H1 (cell line): Measurements from ENCODE around the gene THBD. TPM values are rescaled to one million over a fixed set of nuclear protein-coding genes. Genes with fewer than 3 reads are reported as not detected.
A peak's percentile ranks its signal among the peaks of the same experiment; 100 is the strongest.

Experiments
- CTCF ChIA-PET: fragments of 300-600 bp; sonication (Branson Sonifier 250); formaldehyde crosslinking; loops from one replicate; lab custom pipeline; 2021; ENCODE audit not compliant: partially characterized antibody; lab: Charles Lee
- POLR2A ChIA-PET: fragments of 300-600 bp; sonication (Branson Sonifier 250); formaldehyde crosslinking; loops from one replicate; lab custom pipeline; 2021; ENCODE audit warnings: inconsistent platforms; ENCODE audit not compliant: partially characterized antibody; lab: Charles Lee
- DNase-seq, 2 experiments: peaks; one replicate each; pipeline versions ENCODE4 v3.0.0 to v3.0.0-alpha.2; 2010 to 2022; ENCODE audit warnings: low spot score in 2 of 2, low read depth in 1 of 2, mixed read lengths in 1 of 2
- FAIRE-seq: peaks from 2 replicates; lab custom pipeline; 2011; peaks lifted over from hg19 to GRCh38; lab: Jason Lieb, UNC
- H2AFZ ChIP-seq: 2 replicates; pipeline ENCODE4 v1.8.1; 2012; ENCODE audit warnings: low read length, inconsistent platforms
- H2AK5ac ChIP-seq: 2 replicates; pipeline ENCODE4 v1.6.1; 2013; ENCODE audit warnings: low read depth, low read length
- H2BK120ac ChIP-seq: replicated peaks from 2 replicates; pipeline ENCODE3; 2013; ENCODE audit warnings: low read depth, low read length, inconsistent platforms
- H2BK12ac ChIP-seq: 2 replicates; pipeline ENCODE4 v1.6.1; 2013; ENCODE audit warnings: low read depth, low read length
- H2BK15ac ChIP-seq: 2 replicates; pipeline ENCODE4 v1.6.1; 2013; ENCODE audit warnings: low read length
- H2BK20ac ChIP-seq: 2 replicates; pipeline ENCODE4 v1.6.1; 2013; ENCODE audit warnings: low read length
- H2BK5ac ChIP-seq: 2 replicates; pipeline ENCODE4 v1.6.1; 2013; ENCODE audit warnings: low read depth, low read length
- H3K14ac ChIP-seq: 2 replicates; pipeline ENCODE4 v1.6.1; 2013; ENCODE audit warnings: inconsistent platforms; ENCODE audit not compliant: insufficient read length
- H3K18ac ChIP-seq: 2 replicates; pipeline ENCODE4 v1.6.1; 2013; ENCODE audit warnings: low read length; ENCODE audit errors: extremely low read depth
- H3K23ac ChIP-seq: 2 replicates; pipeline ENCODE4 v1.6.1; 2013; ENCODE audit warnings: inconsistent platforms; ENCODE audit not compliant: insufficient read length
- H3K23me2 ChIP-seq: 2 replicates; pipeline ENCODE4 v1.6.1; 2013; ENCODE audit warnings: low read depth, low read length
- H3K27ac ChIP-seq: 2 replicates; pipeline ENCODE4 v1.6.1; 2011; ENCODE audit warnings: low read depth, low read length, inconsistent platforms
- H3K27me3 ChIP-seq, 4 experiments: replicated peaks in 1 of 4; 1 replicate in 1 of 4; 2 replicates in 3 of 4; pipeline versions ENCODE4 v1.6.1 to v1.8.1; 2011 to 2013; ENCODE audit warnings: low read length in 3 of 4, mild to moderate bottlenecking in 3 of 4, inconsistent platforms in 2 of 4, mixed read lengths in 2 of 4, moderate library complexity in 1 of 4; ENCODE audit not compliant: control insufficient read depth in 3 of 4, insufficient read depth in 3 of 4; ENCODE audit errors: extremely low read depth in 1 of 4
- H3K36me3 ChIP-seq, 4 experiments: 2 replicates each; pipeline versions ENCODE4 v1.6.1 to v1.8.1; 2011 to 2013; ENCODE audit warnings: mild to moderate bottlenecking in 4 of 4, low read length in 3 of 4, moderate library complexity in 2 of 4, control low read depth in 1 of 4, inconsistent platforms in 1 of 4; ENCODE audit not compliant: insufficient read depth in 4 of 4, control insufficient read depth in 2 of 4
- H3K4ac ChIP-seq: replicated peaks from 2 replicates; pipeline ENCODE3; 2013; ENCODE audit warnings: low read length, low read depth, mixed read lengths, inconsistent platforms; ENCODE audit not compliant: insufficient read length
- H3K4me1 ChIP-seq, 4 experiments: replicated peaks in 1 of 4; 1 replicate in 1 of 4; 2 replicates in 3 of 4; pipeline versions ENCODE4 v1.6.1 to v1.8.1; 2011 to 2013; ENCODE audit warnings: low read length in 3 of 4, inconsistent platforms in 2 of 4, mixed read lengths in 1 of 4; ENCODE audit not compliant: insufficient read depth in 4 of 4, control insufficient read depth in 3 of 4
- H3K4me2 ChIP-seq, 2 experiments: 2 replicates each; pipeline versions ENCODE4 v1.6.1 to v1.8.1; 2011 to 2013; ENCODE audit warnings: low read depth in 2 of 2, low read length in 2 of 2, control low read depth in 1 of 2, inconsistent platforms in 1 of 2, mild to moderate bottlenecking in 1 of 2; ENCODE audit not compliant: insufficient read depth in 1 of 2
- H3K4me3 ChIP-seq, 4 experiments: fragments of 200-600, 300-600 bp in 1 of 4; sonication (generic), shearing (Covaris generic), sonication (Bioruptor Twin) in 1 of 4; 2 replicates each; pipeline versions ENCODE4 v1.5.1 to v1.8.1; 2011 to 2016; ENCODE audit warnings: low read length in 4 of 4, low read depth in 3 of 4, control low read depth in 2 of 4, inconsistent platforms in 2 of 4, mild to moderate bottlenecking in 2 of 4, mixed read lengths in 1 of 4, moderate library complexity in 1 of 4; ENCODE audit not compliant: insufficient read depth in 2 of 4; ENCODE audit errors: extremely low read depth in 1 of 4
- H3K56ac ChIP-seq: replicated peaks from 2 replicates; pipeline ENCODE3; 2013; ENCODE audit warnings: low read depth, mild to moderate bottlenecking, mixed read lengths, low read length, inconsistent platforms; ENCODE audit not compliant: insufficient read length
- H3K79me1 ChIP-seq: 2 replicates; pipeline ENCODE4 v1.6.1; 2013; ENCODE audit warnings: low read depth, low read length, control low read depth
- H3K79me2 ChIP-seq, 2 experiments: 2 replicates each; pipeline versions ENCODE4 v1.6.1 to v1.8.1; 2012 to 2013; ENCODE audit warnings: low read length in 2 of 2, mild to moderate bottlenecking in 2 of 2, inconsistent platforms in 1 of 2; ENCODE audit not compliant: insufficient read depth in 2 of 2, control insufficient read depth in 1 of 2
- H3K9ac ChIP-seq, 4 experiments: replicated peaks in 1 of 4; 1 replicate in 1 of 4; 2 replicates in 3 of 4; pipeline versions ENCODE4 v1.6.1 to v1.8.1; 2011 to 2013; ENCODE audit warnings: low read depth in 3 of 4, low read length in 3 of 4, control low read depth in 2 of 4, mild to moderate bottlenecking in 2 of 4, moderate library complexity in 2 of 4, inconsistent platforms in 1 of 4; ENCODE audit errors: extremely low read depth in 1 of 4
- H3K9me3 ChIP-seq, 2 experiments: 2 replicates each; pipeline versions ENCODE4 v1.6.1 to v1.8.1; 2012 to 2013; ENCODE audit warnings: mild to moderate bottlenecking in 2 of 2, moderate library complexity in 2 of 2, control low read depth in 1 of 2, inconsistent platforms in 1 of 2, low read depth in 1 of 2, low read length in 1 of 2, mixed read lengths in 1 of 2; ENCODE audit not compliant: insufficient read depth in 2 of 2
- H4K20me1 ChIP-seq, 2 experiments: replicated peaks in 1 of 2; 2 replicates each; pipeline versions ENCODE3 to v1.8.1; 2011 to 2013; ENCODE audit warnings: inconsistent platforms in 2 of 2, low read length in 2 of 2, mild to moderate bottlenecking in 1 of 2; ENCODE audit not compliant: insufficient read depth in 2 of 2, control insufficient read depth in 1 of 2
- H4K5ac ChIP-seq: 2 replicates; pipeline ENCODE4 v1.6.1; 2013; ENCODE audit warnings: low read length, low read depth, mixed read lengths, inconsistent platforms; ENCODE audit not compliant: insufficient read length
- H4K8ac ChIP-seq: 2 replicates; pipeline ENCODE4 v1.8.0; 2013; ENCODE audit warnings: mild to moderate bottlenecking, moderate library complexity, low read length, inconsistent platforms; ENCODE audit not compliant: insufficient read depth; ENCODE audit errors: extremely low read depth
- H4K91ac ChIP-seq: replicated peaks from 2 replicates; pipeline ENCODE3; 2013; ENCODE audit warnings: low read length, mixed read lengths, inconsistent platforms; ENCODE audit not compliant: insufficient read length
- CBX8 ChIP-seq: fragments of 300-800, 300-1000 bp; sonication (generic); IDR thresholded peaks from 2 replicates; pipeline ENCODE4 v1.7.1; 2016; ENCODE audit warnings: low read depth, low read length, borderline replicate concordance
- E2F6 ChIP-seq: IDR thresholded peaks from 2 replicates; pipeline ENCODE4 v1.6.1; 2012; ENCODE audit warnings: inconsistent platforms
- KDM4A ChIP-seq: IDR thresholded peaks from one replicate; pipeline ENCODE4 v1.7.1; 2012; ENCODE audit warnings: low read depth, mild to moderate bottlenecking, moderate library complexity, low read length, inconsistent platforms; ENCODE audit not compliant: severe bottlenecking
- NANOG ChIP-seq: IDR thresholded peaks from 2 replicates; pipeline ENCODE4 v1.6.1; 2011; ENCODE audit warnings: low read length, low read depth, mild to moderate bottlenecking, inconsistent platforms; ENCODE audit not compliant: insufficient read depth, poor library complexity, severe bottlenecking
- POLR2A ChIP-seq, 2 experiments: IDR thresholded peaks; 1 replicate in 1 of 2; 2 replicates in 1 of 2; pipeline ENCODE4 v1.6.1; 2011; ENCODE audit warnings: low read depth in 2 of 2, low read length in 2 of 2, mild to moderate bottlenecking in 2 of 2; ENCODE audit errors: control extremely low read depth in 1 of 2
- POLR2AphosphoS5 ChIP-seq: IDR thresholded peaks from 2 replicates; pipeline ENCODE4 v1.6.1; 2011; ENCODE audit warnings: low read depth, low read length
- SAP30 ChIP-seq: fragments of 300-600 bp; sonication (generic); IDR thresholded peaks from 2 replicates; pipeline ENCODE4 v1.7.1; 2012; ENCODE audit warnings: low read length, moderate library complexity, mild to moderate bottlenecking, inconsistent platforms; ENCODE audit not compliant: insufficient read depth, insufficient replicate concordance
- SIRT6 ChIP-seq: IDR thresholded peaks from one replicate; pipeline ENCODE4 v1.7.1; 2012; ENCODE audit warnings: low read length, inconsistent platforms
- TCF12 ChIP-seq: IDR thresholded peaks from 2 replicates; pipeline ENCODE4 v1.6.1; 2011; ENCODE audit warnings: low read depth, mild to moderate bottlenecking, low read length
- WGBS, 2 experiments: shearing (Covaris generic) in 1 of 2; methylation state at CpG; one replicate each; pipeline versions ENCODE4 v1.1.6 to v1.1.7; 2013 to 2015; ENCODE audit warnings: low lambda C conversion rate in 2 of 2, mixed read lengths in 2 of 2, inconsistent platforms in 1 of 2, low coverage in 1 of 2, missing lambda C conversion rate in 1 of 2; ENCODE audit not compliant: insufficient replicate concordance in 2 of 2, insufficient coverage in 1 of 2, insufficient read length in 1 of 2; ENCODE audit errors: extremely low coverage in 1 of 2, missing lambda C conversion rate in 1 of 2; 5-methylcytosine and 5-hydroxymethylcytosine counted together
- polyA plus RNA-seq, 7 experiments: library from polyadenylated mRNA; depleted of rRNA in 3 of 7; stranded (reverse) in 5 of 7; unstranded in 2 of 7; fragments of >200 nt in 5 of 7; fragments of 200-250 nt in 2 of 7; gene quantifications; 1 replicate in 5 of 7; 2 replicates in 1 of 7; 4 replicates in 1 of 7; pipeline versions ENCODE4 v1.2.1 to v1.2.3, GENCODE V29; 2011 to 2013; ENCODE audit warnings: missing spikeins in 2 of 7, mixed read lengths in 2 of 7
- total RNA-seq: library from RNA; stranded (reverse); fragmentation: NEBNext Ultra II Directional; extraction: Animal tissue kit (Norgen Biotek cat#: 25700); gene quantifications from 2 replicates; pipeline ENCODE4 v1.2.1, GENCODE V29; 2021
- TF ChIP-seq, protein P1 (sequence below), 3 experiments: IDR thresholded peaks; 1 replicate in 2 of 3; 2 replicates in 1 of 3; pipeline versions ENCODE4 v1.5.1 to v1.6.1; 2011; ENCODE audit warnings: low read length in 3 of 3, mild to moderate bottlenecking in 3 of 3, inconsistent platforms in 2 of 3, low read depth in 1 of 3, moderate library complexity in 1 of 3; ENCODE audit not compliant: insufficient read depth in 1 of 3; ENCODE audit errors: control extremely low read depth in 1 of 3

The THBD gene
- total and polyA plus RNA-seq, 2 of the 8 experiments (the other 6 are each of a cell fraction or from before 2014, with no cell fraction given), result 0.21 to 0.43 TPM

DNA sequence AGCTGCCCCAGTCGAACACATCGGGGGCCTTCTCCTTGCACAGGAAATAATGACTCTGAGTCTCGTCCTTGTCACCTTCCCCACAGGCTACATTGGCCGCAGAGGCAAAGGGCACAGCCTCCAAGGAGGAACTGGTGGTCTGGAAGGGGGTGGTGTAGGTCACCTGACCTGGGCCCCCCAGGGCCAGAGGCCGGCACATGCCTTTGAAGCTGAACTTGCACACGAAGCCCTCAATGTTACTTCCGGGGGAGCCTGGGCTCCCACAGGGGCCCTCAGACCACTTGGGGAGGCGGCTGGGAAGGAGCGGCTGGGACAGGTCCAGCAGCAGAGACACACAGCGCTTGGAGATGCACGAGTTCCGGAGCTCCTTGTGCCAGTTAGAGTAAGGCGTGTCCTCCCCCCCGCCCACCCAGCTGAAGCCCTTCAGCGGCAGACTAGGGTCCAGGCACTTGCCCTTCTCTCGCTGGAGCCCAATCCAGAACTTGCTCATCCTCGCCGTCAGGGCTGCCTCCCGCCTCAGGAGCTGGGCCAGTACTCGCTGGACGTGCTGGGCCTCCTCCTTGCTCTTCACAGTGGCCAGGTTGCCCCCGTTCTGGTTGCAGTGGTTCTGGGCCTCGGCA lies 36.1 kb upstream of the THBD start:
- H3K56ac ChIP-seq, result no peak overlapping the region
- DNase-seq, result no peak
- H3K23ac ChIP-seq, result no peak overlapping the region
- no peak overlapping the region for H4K5ac ChIP-seq
- H4K8ac ChIP-seq, result no peak overlapping the region
- H2AFZ ChIP-seq, result no peak overlapping the region
- no peak for FAIRE-seq
- H2BK20ac ChIP-seq, result no peak overlapping the region
- no peak overlapping the region for H3K4me3 ChIP-seq
- H3K27ac ChIP-seq, result no peak overlapping the region
- WGBS, 2 experiments, result 94% methylated on average over 12 of the region's 23 CpGs; no CpG with 5 or more reads in 1 of the 2 experiments
- no peak overlapping the region for H2AK5ac ChIP-seq
- H3K18ac ChIP-seq, result no peak overlapping the region
- no peaks in the 10 kb centered on the region for H3K36me3 ChIP-seq
- peak overlapping the region; percentile 55; the same call in 1 of the 2 replicates for H2BK12ac ChIP-seq
- no peak overlapping the region for H2BK120ac ChIP-seq
- H4K91ac ChIP-seq, result peak overlapping the region; percentile 67
- H3K4me2 ChIP-seq, result no peak overlapping the region
- no peaks in the 10 kb centered on the region for H3K9me3 ChIP-seq
- ChIA-PET POLR2A (no interaction called here), CTCF (interaction anchor here (0.9 to 1.6 kb wide), 6 partner anchors 11 to 256 kb away, joined by 3 to 5 read pairs (median 4); no protein-coding TSS in a partner anchor)
- no peaks in the 10 kb centered on the region for H3K79me2 ChIP-seq
- H3K23me2 ChIP-seq, result no peaks in the 10 kb centered on the region
- H3K4ac ChIP-seq, result no peak overlapping the region
- no peak overlapping the region for H3K14ac ChIP-seq
- no peak overlapping the region for H2BK15ac ChIP-seq
- H3K27me3 ChIP-seq, result no peaks in the 10 kb centered on the region
- no peak overlapping the region for H3K9ac ChIP-seq
- H4K20me1 ChIP-seq, result no peaks in the 10 kb centered on the region
- H3K79me1 ChIP-seq, result no peaks in the 10 kb centered on the region
- H3K4me1 ChIP-seq, result peaks cover 0 to 7% (median 2%) of the 10 kb centered on the region in 4 experiments; a peak in 2 of 7 replicates
- no peak overlapping the region for H2BK5ac ChIP-seq
- TF ChIP-seq SAP30, result no peak
- no peak for TF ChIP-seq POLR2AphosphoS5
- no peak for TF ChIP-seq KDM4A
- TF ChIP-seq E2F6, result no peak
- TF ChIP-seq TCF12, result no peak
- TF ChIP-seq CBX8, result no peak
- TF ChIP-seq POLR2A (IDR thresholded peaks at IDR 0.05; ENCODE audit: control extremely low read depth in 1 of 2, low read depth in 2 of 2, low read length in 2 of 2), result no peak
- TF ChIP-seq, protein P1, sequence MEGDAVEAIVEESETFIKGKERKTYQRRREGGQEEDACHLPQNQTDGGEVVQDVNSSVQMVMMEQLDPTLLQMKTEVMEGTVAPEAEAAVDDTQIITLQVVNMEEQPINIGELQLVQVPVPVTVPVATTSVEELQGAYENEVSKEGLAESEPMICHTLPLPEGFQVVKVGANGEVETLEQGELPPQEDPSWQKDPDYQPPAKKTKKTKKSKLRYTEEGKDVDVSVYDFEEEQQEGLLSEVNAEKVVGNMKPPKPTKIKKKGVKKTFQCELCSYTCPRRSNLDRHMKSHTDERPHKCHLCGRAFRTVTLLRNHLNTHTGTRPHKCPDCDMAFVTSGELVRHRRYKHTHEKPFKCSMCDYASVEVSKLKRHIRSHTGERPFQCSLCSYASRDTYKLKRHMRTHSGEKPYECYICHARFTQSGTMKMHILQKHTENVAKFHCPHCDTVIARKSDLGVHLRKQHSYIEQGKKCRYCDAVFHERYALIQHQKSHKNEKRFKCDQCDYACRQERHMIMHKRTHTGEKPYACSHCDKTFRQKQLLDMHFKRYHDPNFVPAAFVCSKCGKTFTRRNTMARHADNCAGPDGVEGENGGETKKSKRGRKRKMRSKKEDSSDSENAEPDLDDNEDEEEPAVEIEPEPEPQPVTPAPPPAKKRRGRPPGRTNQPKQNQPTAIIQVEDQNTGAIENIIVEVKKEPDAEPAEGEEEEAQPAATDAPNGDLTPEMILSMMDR (IDR thresholded peaks at IDR 0.05; ENCODE audit: control extremely low read depth in 1 of 3, insufficient read depth in 1 of 3, low read depth in 1 of 3, low read length in 3 of 3), result no peak
- TF ChIP-seq NANOG, result no peak
- TF ChIP-seq SIRT6, result no peak
